Lower leg skin (tissue), 4 donors: ENCODE measurements around the gene CHKA. TPM values are rescaled to one million over a fixed set of nuclear protein-coding genes. Genes with fewer than 3 reads are reported as not detected.
A peak's percentile ranks its signal among the peaks of the same experiment; 100 is the strongest.

Source experiments
- DNase-seq, 2 donors: peaks; one replicate each; pipeline ENCODE4 v3.0.0-alpha.2; 2019; ENCODE audit warnings: low spot score in 2 of 2
- H3K4me3 ChIP-seq: fragments of 200-600 bp; sonication (generic); 2 replicates; pipeline ENCODE4 v1.5.1; 2017; ENCODE audit warnings: mild to moderate bottlenecking, low read depth; ENCODE audit not compliant: poor library complexity, severe bottlenecking
- CTCF ChIP-seq, 3 donors: fragments of 450-650 bp; IDR thresholded peaks; one replicate each; pipeline ENCODE4 v1.5.1; 2016; ENCODE audit warnings: antibody characterized with exemption in 3 of 3, mild to moderate bottlenecking in 3 of 3, moderate library complexity in 2 of 3
- POLR2A ChIP-seq, 2 donors: fragments of 450-650 bp; IDR thresholded peaks; one replicate each; pipeline ENCODE4 v1.6.1; 2016 to 2017; ENCODE audit warnings: antibody characterized with exemption in 2 of 2, mild to moderate bottlenecking in 1 of 2, moderate library complexity in 1 of 2
- WGBS, 2 donors: methylation state at CpG; one replicate each; pipeline ENCODE4 v1.1.5; 2018; 5-methylcytosine and 5-hydroxymethylcytosine counted together
- intact Hi-C: fragments of 100-400 bp; cut with DNase I; formaldehyde crosslinking; loops from one replicate; pipeline ENCODE4 v1.15.0; 2023; ENCODE audit warnings: low total_unique reads
- total RNA-seq, 4 donors: library from RNA; depleted of rRNA; stranded (reverse); fragments of >200 nt; gene quantifications; one replicate each; pipeline ENCODE4 v1.1.0, GENCODE V29; 2016

Gene CHKA
- total RNA-seq, 4 donors from 2014 or later = 5.9 to 15.6 (median 13.1) TPM

- 86 to 96% methylated on average over 2 of the region's 2 CpGs for WGBS, 2 donors
- intact Hi-C loops = no loop called here
- DNase-seq = no peak
- no peak overlapping the region for H3K4me3 ChIP-seq
- TF ChIP-seq CTCF (IDR thresholded peaks at IDR 0.05) (no peak), POLR2A (IDR thresholded peaks at IDR 0.05) (no peak)
These were observed 56.3 kb downstream of the CHKA start for GRCh38 chr11:68064926-68065325.

DNA sequence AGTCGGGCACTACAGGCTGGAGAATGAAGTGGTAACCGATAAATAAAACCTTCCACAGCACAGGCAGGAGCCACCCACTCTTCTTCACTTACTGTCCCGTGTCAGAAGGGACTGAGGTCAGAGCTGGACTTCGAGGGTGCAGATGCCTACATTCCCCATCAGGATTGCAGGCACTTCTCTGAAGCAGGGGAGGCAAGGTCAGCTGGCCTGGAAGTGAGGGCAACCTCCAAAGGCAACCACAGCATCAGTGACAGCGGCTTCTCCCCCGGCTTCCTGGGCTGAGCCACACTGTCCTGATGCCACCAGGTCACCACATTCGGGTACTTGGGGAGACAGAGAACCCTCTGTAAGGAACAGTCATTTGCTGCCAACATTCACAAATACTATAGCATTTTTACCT, 59.7 kb downstream of the CHKA start:
- intact Hi-C loops = no loop called here
- TF ChIP-seq POLR2A (IDR thresholded peaks at IDR 0.05) = no peak
- TF ChIP-seq CTCF (IDR thresholded peaks at IDR 0.05) = no peak
- WGBS, 2 donors = 95 to 99% methylated on average over 7 of the region's 7 CpGs
- DNase-seq = peak in 1 of 2 donors; percentile 48
- no peak overlapping the region for H3K4me3 ChIP-seq

DNA sequence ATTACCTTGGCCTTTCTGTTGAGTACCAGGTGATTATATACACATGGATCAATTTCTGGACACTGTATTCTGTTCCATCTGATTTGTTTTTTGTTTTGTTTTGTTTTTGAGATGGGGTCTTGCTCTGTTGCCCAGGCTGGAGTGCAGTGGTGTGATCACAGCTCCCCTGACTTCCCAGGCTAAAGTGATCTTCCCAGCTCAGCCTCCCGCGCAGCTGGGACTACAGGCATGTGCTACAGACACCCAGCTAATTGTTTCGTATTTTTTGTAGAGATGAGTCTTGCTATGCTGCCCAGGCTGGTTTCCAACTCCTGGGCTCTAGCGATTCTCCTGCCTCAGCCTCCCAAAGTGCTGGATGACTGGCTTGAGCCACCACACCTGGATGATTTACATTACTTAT, 63.4 kb downstream of the CHKA start:
- TF ChIP-seq CTCF (IDR thresholded peaks at IDR 0.05) (no peak), POLR2A (IDR thresholded peaks at IDR 0.05) (no peak)
- intact Hi-C loops = no loop called here
- DNase-seq = peak in 1 of 2 donors; percentile 25
- 93 to 100% methylated on average over 4 of the region's 4 CpGs for WGBS, 2 donors
- H3K4me3 ChIP-seq = no peak overlapping the region

DNA sequence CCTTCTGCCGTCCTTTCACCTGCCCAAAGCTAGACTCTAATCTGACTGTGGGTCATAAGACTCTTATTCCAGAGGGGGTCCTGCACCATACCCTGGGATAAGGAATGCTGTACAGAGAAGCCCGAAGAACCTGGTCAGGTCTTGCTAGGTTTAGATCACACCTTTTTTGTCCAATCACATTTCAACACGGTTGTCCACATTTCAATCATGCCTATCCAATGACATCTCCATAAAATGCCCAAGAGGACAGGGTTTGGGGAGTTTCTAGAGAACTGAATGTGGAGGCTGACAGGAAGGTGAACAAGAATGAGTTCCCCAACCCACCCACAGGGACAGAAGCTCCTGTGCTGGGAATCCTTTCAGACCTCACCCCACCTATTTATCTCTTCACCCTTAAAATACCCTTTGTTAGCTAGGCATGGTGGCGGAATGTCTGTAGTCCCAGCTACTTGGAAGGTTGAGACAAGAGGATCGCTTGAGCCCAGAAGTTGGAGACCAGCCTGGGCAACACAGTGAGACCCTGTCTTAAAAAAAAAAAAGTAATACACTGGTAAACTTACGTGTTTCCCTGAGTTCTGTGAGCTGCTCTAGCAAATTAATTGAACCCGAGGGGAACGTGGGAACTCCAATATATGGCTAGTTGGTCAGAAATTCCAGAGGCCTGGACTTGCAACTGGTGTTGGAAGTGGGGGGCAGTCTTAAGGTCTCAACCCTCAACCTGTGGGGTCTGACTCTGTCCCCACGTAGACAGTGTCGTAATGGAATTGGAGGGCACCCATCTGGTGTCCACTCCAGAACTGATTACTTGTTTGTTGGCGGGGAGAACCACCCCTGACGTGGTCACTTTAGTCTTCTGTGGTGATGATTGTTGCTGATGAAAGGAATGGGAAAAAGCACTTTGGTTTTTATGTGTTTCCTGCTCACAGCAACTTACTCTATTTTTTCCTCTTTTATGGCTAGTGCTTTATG, 64.6 kb downstream of the CHKA start:
- H3K4me3 ChIP-seq = no peak overlapping the region
- intact Hi-C loops = no loop called here
- TF ChIP-seq CTCF (IDR thresholded peaks at IDR 0.05) (no peak), POLR2A (IDR thresholded peaks at IDR 0.05) (no peak)
- 93 to 96% methylated on average over 12 of the region's 12 CpGs for WGBS, 2 donors
- no peak for DNase-seq

GRCh38 chr11:68053981-68054812, 67.0 kb downstream of the CHKA start:
- 89 to 92% methylated on average over 11 of the region's 11 CpGs for WGBS, 2 donors
- no peak overlapping the region for H3K4me3 ChIP-seq
- TF ChIP-seq CTCF (IDR thresholded peaks at IDR 0.05) = no peak
- no peak for TF ChIP-seq POLR2A (IDR thresholded peaks at IDR 0.05)
- intact Hi-C loops = no loop called here
- no peak for DNase-seq
